ENCODE results near the gene GNMT. TPM values are rescaled to one million over a fixed set of nuclear protein-coding genes. Genes with fewer than 3 reads are reported as not detected.

GNMT gene
- total and polyA plus RNA-seq, 4 donors = 10.5 to 163 (median 130) TPM

DNA sequence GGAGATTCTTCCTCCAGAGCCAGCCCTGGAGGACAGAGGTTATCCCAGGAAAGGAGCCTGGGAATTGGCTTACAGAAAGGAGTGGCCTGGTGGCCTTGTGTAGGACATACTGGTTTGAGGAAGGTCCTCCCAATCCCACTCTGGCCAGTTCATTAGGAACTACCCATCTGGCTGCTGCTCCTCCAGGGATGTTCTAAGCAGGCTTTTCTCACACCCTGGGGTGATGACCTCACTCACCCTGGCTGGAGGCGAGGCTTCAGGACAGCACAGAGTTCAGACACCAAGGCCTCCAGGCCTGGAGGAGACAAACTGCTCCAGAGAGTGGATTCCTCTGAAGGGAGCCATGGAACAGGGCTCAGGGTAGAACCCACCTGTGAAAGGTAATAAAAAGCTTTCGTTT, 8.9 kb downstream of the GNMT start:
- no peaks in the 10 kb centered on the region for H3K9me3 ChIP-seq (ENCODE audit: control insufficient read depth in 4 of 4, low read length in 3 of 4)
- no peak for TF ChIP-seq JUND (IDR thresholded peaks at IDR 0.05)
- no peak for TF ChIP-seq RAD21 (IDR thresholded peaks at IDR 0.05)
- TF ChIP-seq, protein P1, sequence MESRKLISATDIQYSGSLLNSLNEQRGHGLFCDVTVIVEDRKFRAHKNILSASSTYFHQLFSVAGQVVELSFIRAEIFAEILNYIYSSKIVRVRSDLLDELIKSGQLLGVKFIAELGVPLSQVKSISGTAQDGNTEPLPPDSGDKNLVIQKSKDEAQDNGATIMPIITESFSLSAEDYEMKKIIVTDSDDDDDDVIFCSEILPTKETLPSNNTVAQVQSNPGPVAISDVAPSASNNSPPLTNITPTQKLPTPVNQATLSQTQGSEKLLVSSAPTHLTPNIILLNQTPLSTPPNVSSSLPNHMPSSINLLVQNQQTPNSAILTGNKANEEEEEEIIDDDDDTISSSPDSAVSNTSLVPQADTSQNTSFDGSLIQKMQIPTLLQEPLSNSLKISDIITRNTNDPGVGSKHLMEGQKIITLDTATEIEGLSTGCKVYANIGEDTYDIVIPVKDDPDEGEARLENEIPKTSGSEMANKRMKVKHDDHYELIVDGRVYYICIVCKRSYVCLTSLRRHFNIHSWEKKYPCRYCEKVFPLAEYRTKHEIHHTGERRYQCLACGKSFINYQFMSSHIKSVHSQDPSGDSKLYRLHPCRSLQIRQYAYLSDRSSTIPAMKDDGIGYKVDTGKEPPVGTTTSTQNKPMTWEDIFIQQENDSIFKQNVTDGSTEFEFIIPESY (IDR thresholded peaks at IDR 0.05) = no peak
- TF ChIP-seq, protein P2, sequence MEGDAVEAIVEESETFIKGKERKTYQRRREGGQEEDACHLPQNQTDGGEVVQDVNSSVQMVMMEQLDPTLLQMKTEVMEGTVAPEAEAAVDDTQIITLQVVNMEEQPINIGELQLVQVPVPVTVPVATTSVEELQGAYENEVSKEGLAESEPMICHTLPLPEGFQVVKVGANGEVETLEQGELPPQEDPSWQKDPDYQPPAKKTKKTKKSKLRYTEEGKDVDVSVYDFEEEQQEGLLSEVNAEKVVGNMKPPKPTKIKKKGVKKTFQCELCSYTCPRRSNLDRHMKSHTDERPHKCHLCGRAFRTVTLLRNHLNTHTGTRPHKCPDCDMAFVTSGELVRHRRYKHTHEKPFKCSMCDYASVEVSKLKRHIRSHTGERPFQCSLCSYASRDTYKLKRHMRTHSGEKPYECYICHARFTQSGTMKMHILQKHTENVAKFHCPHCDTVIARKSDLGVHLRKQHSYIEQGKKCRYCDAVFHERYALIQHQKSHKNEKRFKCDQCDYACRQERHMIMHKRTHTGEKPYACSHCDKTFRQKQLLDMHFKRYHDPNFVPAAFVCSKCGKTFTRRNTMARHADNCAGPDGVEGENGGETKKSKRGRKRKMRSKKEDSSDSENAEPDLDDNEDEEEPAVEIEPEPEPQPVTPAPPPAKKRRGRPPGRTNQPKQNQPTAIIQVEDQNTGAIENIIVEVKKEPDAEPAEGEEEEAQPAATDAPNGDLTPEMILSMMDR (IDR thresholded peaks at IDR 0.05; ENCODE audit: low read depth, low read length, missing input control) = no peak
- no peak for TF ChIP-seq HNF4G (IDR thresholded peaks at IDR 0.05)
- no peak for TF ChIP-seq FOXA2 (IDR thresholded peaks at IDR 0.05)
- TF ChIP-seq EGR1 (IDR thresholded peaks at IDR 0.05; ENCODE audit: low read depth in 2 of 2) = no peak
- TF ChIP-seq FOXA1 (IDR thresholded peaks at IDR 0.05) = no peak
- TF ChIP-seq, protein P3, sequence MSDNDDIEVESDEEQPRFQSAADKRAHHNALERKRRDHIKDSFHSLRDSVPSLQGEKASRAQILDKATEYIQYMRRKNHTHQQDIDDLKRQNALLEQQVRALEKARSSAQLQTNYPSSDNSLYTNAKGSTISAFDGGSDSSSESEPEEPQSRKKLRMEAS (IDR thresholded peaks at IDR 0.05) = no peak
- no peak for TF ChIP-seq HNF4A (conservative IDR thresholded peaks at IDR 0.05)
- TF ChIP-seq TAF1 (conservative IDR thresholded peaks at IDR 0.05) = no peak
- TF ChIP-seq YY1 (IDR thresholded peaks at IDR 0.05) = no peak
- TF ChIP-seq, protein P4, sequence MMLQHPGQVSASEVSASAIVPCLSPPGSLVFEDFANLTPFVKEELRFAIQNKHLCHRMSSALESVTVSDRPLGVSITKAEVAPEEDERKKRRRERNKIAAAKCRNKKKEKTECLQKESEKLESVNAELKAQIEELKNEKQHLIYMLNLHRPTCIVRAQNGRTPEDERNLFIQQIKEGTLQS (IDR thresholded peaks at IDR 0.05) = no peak
- TF ChIP-seq SP1 (IDR thresholded peaks at IDR 0.05) = no peak
- TF ChIP-seq RXRA (IDR thresholded peaks at IDR 0.05) = no peak
- no peak overlapping the region for H3K27ac ChIP-seq (ENCODE audit: low read depth in 1 of 2, low read length in 2 of 2)
- no peak for DNase-seq (ENCODE audit: low spot score)
- H3K36me3 ChIP-seq (ENCODE audit: control insufficient read depth in 4 of 4, insufficient read depth in 3 of 4, low read depth in 1 of 4, low read length in 3 of 4) = peaks cover 4 to 30% (median 18%) of the 10 kb centered on the region in 4 donors
- peaks cover 0 to 9% (median 1%) of the 10 kb centered on the region in 4 donors for H3K4me1 ChIP-seq (ENCODE audit: control insufficient read depth in 4 of 4, insufficient read depth in 4 of 4, low read length in 3 of 4)
- no peaks in the 10 kb centered on the region for H3K27me3 ChIP-seq (ENCODE audit: control insufficient read depth in 4 of 4, insufficient read depth in 4 of 4, low read length in 3 of 4)
- WGBS = 86% methylated on average over 2 of the region's 2 CpGs
- H3K9ac ChIP-seq (ENCODE audit: low read depth in 1 of 2, low read length in 2 of 2) = no peak overlapping the region
- no peak overlapping the region for H3K4me3 ChIP-seq (ENCODE audit: low read depth in 1 of 3, low read length in 3 of 3)

DNA sequence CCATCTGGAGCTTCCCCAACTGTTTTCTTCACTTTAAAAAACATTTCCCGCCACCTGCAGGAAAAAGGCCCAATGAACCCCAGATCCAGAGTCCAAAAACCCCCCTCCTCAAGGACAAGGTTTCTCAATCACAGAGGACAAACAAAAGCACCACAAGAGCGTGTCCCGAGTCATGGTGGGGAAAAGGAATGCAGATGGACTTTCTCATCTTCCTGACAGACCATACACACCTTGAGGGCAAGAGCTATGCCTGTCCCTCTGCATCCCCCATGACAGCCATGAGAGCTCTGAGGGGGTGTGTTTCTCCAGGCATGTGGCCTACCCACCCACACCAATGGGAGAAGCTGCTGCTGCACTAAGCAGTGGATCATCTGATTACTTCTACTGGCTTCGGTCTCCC, 9.4 kb downstream of the GNMT start:
- Histone ChIP-seq H3K9ac (ENCODE audit: low read depth in 1 of 2, low read length in 2 of 2) (no peak overlapping the region), H3K9me3 (ENCODE audit: control insufficient read depth in 4 of 4, low read length in 3 of 4) (no peaks in the 10 kb centered on the region), H3K36me3 (ENCODE audit: control insufficient read depth in 4 of 4, insufficient read depth in 3 of 4, low read depth in 1 of 4, low read length in 3 of 4) (peaks cover 4 to 25% (median 16%) of the 10 kb centered on the region in 4 donors), H3K4me1 (ENCODE audit: control insufficient read depth in 4 of 4, insufficient read depth in 4 of 4, low read length in 3 of 4) (peaks cover 0 to 9% (median 1%) of the 10 kb centered on the region in 4 donors), H3K27ac (ENCODE audit: low read depth in 1 of 2, low read length in 2 of 2) (no peak overlapping the region), H3K27me3 (ENCODE audit: control insufficient read depth in 4 of 4, insufficient read depth in 4 of 4, low read length in 3 of 4) (no peaks in the 10 kb centered on the region), H3K4me3 (ENCODE audit: low read depth in 1 of 3, low read length in 3 of 3) (no peak overlapping the region)
- WGBS = 71% methylated on average over 4 of the region's 4 CpGs
- DNase-seq (ENCODE audit: low spot score) = no peak
- peak; percentile 72 to 93 for TF ChIP-seq HNF4A (conservative IDR thresholded peaks at IDR 0.05)
- TF ChIP-seq, protein P4 (IDR thresholded peaks at IDR 0.05) = no peak
- no peak for TF ChIP-seq FOXA2 (IDR thresholded peaks at IDR 0.05)
- TF ChIP-seq HNF4G (IDR thresholded peaks at IDR 0.05) = peak; percentile 33
